NCI-H2081 treated with DMSO at 0.1 percent for 48 hours (cell line): ENCODE measurements around the gene ZNF629.

ENCODE experiments used
- DNase-seq: peaks from one replicate; lab custom pipeline; 2025; lab: John Stamatoyannopoulos, UW

The ZNF629 gene

GRCh38 chr16:30767767-30768465, 19.1 kb downstream of the ZNF629 start:
- no peak for DNase-seq

DNA sequence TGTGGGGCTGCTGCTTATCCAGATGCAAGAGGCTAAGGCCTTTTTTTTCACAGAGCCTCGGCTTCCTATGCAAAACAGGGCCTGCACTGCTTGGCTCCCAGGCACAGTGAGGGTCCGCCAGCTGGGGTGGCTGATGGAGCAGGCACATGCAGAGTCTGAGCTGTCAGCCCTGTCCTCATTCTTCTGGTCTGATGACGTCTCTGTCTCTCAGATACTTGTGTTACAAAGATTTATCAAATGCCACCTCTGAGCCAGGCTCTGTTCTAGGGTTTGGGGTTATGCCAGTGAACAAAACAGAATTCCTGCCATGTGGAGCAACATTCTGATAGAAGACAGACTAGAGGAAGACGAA, 20.1 kb downstream of the ZNF629 start:
- DNase-seq = no peak

DNA sequence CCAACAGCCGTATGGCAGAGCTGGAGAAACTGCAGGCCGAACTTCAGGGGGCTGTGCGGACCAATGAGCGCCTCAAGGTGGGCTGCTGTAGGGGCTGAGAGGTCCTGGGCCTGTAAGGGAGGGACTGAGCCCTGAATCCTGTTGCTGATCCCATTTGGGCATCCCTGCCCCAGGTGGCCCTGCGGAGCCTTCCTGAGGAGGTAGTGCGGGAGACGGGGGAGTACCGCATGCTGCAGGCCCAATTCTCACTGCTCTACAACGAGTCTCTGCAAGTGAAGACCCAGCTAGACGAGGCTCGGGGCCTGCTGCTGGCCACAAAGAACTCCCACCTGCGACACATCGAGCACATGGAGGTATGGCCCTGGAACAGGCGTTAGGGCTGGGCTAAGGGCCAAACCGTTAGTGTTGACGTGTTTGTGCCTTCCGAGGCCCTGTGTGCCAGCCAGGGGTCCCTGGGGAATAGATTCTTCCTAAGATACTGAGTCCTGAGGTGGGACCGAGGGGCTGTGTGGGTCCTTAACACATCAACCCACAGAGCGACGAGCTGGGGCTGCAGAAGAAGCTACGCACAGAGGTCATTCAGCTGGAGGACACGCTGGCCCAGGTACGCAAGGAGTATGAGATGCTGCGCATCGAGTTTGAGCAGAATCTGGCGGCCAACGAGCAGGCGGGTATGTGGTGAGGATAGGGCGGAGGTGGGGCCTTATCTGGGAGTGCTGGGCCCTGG, 20.6 kb downstream of the ZNF629 start:
- DNase-seq = no peak

GRCh38 chr16:30764816-30765465, 22.1 kb downstream of the ZNF629 start:
- no peak for DNase-seq

- DNase-seq = no peak
Observed at GRCh38 chr16:30764086-30764485, 22.9 kb downstream of the ZNF629 start.

GRCh38 chr16:30762991-30763725, 23.8 kb downstream of the ZNF629 start:
- DNase-seq = no peak

- DNase-seq = peak; percentile 82
Observed at GRCh38 chr16:30761928-30762902, 24.8 kb downstream of the ZNF629 start, which contains the start of the genes CFAP119 and RNF40. Gene CFAP119 (minus strand): TSS chr16:30762062. CDS start chr16:30761748, 314 bp downstream. Gene RNF40 (plus strand): TSS chr16:30762322. CDS start chr16:30762546, 224 bp downstream.

DNA sequence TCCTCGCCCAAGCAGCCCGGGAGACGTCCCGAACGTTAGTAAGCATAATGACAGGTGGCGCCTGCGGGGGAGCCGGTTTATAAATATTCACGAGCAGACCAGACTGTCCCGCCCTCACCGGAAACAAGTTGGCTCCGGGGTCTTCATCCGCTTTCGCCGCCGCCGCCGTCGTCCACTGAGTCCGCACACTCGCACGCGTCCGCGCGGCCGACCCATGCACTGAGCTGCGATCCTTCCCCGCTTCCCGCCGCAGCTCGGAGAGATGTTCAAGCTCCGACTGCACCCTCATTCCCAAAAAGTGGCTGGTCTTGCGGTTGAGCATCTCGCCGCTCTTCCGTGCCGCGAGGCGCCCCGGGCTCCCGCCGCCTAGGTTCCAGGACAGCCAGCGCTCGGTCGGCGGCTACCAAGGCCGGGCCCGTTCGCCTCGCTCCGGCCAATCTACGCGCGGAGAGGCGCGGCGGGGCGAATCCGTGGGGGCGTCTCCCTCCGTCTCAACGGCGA, 25.5 kb downstream of the ZNF629 start:
- DNase-seq = no peak

DNA sequence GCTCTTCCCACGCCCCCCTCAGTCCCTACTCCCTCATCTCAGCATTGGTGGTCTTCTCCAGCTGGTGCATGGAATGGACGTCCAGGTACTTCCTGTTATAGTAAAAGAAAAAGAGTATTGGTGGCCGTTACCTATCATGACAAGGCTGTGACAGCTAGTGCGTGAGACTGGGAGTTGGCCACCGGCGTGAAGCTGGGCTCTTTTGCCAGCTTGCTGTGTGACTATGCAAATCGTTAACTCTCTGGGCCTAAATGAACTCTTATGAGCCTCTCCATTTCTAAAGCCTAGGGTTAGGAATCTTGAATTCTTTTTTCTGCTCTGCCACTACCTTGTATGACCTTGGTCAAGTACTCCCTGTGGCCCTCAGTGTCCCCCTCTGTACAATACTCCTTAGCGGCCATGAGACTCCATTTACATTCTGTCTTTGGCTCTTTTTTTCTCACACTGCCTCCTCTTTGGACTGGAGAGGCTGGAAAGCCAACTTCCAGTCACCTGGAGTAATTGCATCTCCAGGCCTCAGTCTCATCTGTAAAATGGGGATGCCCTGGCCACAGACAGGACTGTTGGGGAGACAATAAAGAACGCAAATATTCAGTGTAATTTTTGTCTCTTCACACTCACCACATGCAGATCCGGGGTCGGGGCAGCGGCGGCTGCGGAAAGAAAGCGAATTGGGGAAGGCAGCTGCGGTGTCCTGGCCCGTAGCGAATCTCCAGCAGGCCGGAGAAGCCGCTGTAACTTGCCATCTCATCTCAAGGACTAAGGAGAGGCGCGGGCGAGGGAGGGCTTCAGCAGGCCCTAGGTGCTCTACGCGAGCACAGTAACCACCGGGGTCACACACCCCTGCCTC, 26.2 kb downstream of the ZNF629 start:
- DNase-seq = no peak

GRCh38 chr16:30760001-30760559, 26.9 kb downstream of the ZNF629 start:
- no peak for DNase-seq

GRCh38 chr16:30758988-30759491, 28.0 kb downstream of the ZNF629 start:
- DNase-seq = no peak

DNA sequence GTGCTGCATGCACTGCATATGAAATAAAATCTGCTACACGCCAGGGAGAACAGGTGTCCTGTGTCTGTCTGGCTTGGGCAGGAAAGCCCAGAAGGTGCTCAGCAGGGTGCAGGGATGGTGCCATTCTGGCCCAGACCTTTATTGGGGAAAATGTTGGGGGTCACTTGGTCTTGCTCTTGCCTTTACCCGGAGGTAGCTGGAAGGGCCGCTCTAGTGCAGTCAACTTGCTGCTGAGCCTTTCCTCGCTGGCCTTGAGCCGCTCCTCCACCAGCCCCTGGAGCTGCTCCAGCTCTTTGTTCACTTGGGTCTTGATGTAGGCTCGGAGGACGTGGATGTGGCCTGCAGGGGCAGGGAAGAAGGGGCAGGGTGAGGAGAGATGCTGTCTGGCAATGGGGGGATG, 29.7 kb downstream of the ZNF629 start:
- no peak for DNase-seq

DNA sequence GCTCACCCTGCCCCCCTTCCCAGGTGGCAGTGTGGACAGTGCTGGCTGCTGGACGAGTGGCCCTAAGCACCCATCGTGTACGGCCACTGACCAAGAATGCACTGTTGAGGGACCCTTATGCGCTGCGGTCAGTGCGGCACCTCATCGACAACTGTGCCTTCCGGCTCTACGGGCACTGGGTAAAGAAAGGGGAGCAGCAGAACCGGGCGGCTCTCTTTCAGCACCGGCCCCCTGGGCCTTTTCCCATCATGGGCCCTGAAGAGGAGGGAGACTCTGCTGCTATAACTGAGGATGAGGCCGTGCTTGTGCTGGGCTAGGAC, 30.3 kb downstream of the ZNF629 start:
- no peak for DNase-seq

GRCh38 chr16:30755955-30756780, 30.8 kb downstream of the ZNF629 start:
- no peak for DNase-seq

DNA sequence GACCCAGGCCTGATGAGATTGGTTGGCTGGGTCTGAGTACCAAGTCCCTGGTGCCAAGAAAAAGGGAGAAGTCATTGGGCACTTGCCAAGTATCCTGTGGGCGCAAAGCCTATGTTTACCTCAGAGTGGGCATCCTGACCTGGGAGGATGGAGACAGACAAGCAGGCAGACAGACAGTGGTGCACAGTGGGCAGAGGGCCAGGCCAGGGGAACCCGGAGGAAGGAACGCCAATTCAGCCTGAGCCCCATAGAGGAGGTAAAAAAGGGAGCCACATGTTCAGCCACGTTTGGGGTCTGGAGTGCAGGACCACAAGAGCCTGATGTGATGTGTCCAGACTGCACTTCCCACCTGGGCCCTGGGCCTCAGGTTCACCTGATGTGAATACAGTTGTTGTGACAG, 33.4 kb downstream of the ZNF629 start:
- no peak for DNase-seq

- no peak for DNase-seq
Observed at GRCh38 chr16:30750876-30751465, 36.0 kb downstream of the ZNF629 start.

GRCh38 chr16:30750201-30750600, 36.8 kb downstream of the ZNF629 start:
- DNase-seq = no peak
